HEK293T (cell line): Measurements from ENCODE around the gene IL1R2.

Experiments
- ELF4 ChIP-seq: fragments of 450-650 bp; IDR thresholded peaks from 2 replicates; pipeline ENCODE4 v1.6.1; 2017; ENCODE audit warnings: antibody characterized with exemption
- SP1 ChIP-seq: fragments of 450-650 bp; IDR thresholded peaks from 2 replicates; pipeline ENCODE4 v1.6.1; 2017

DNA sequence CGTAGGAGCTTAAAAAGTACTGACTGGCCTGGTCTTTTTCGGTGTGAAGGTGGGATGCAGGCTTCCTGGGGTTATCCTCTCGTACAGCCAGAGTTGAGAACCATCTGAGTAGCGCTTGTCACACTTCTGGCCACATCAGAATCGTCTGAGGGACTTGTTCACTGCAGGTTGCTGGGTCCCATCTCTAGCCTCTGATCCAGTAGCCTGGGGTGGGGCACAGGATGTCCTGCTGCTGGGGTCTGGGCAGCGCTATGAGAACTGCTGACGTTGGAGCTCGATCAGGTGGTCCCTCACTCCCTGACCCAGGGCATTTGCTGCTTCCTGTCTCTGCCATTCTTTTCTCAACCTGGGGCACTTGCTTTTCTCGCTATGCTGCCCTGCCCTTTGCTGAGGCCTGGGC lies 7.1 kb upstream of the IL1R2 start:
- TF ChIP-seq SP1 (no peak), ELF4 (no peak)
